ENCODE data around the gene FMN1. TPM values are rescaled to one million over a fixed set of nuclear protein-coding genes. Genes with fewer than 3 reads are reported as not detected.

FMN1 gene
- total and polyA plus RNA-seq, 2 of the 8 experiments (the other 6 are each of a cell fraction or from before 2014, with no cell fraction given), result 0.27 to 3.7 TPM

GRCh38 chr15:32966512-32966911 is 228.0 kb downstream of the FMN1 start:
- no peaks in the 10 kb centered on the region for H4K20me1 ChIP-seq (replicated peaks in 1 of 2; ENCODE audit: control insufficient read depth in 1 of 2, insufficient read depth in 2 of 2, low read length in 2 of 2)
- no peak for FAIRE-seq
- H4K5ac ChIP-seq (ENCODE audit: insufficient read length, low read depth, low read length), result no peak overlapping the region
- no peak overlapping the region for H3K23ac ChIP-seq (ENCODE audit: insufficient read length)
- H2BK5ac ChIP-seq (ENCODE audit: low read depth, low read length), result no peak overlapping the region
- WGBS, 2 experiments (ENCODE audit: extremely low coverage in 1 of 2, insufficient coverage in 1 of 2, insufficient read length in 1 of 2, insufficient replicate concordance in 2 of 2, low coverage in 1 of 2, low lambda C conversion rate in 2 of 2, missing lambda C conversion rate in 1 of 2), result 87% methylated on average over 2 of the region's 2 CpGs; no CpG with 5 or more reads in 1 of the 2 experiments
- H4K8ac ChIP-seq (ENCODE audit: extremely low read depth, insufficient read depth, low read length), result no peak overlapping the region
- H3K79me1 ChIP-seq (ENCODE audit: low read depth, low read length), result no peaks in the 10 kb centered on the region
- H2BK20ac ChIP-seq (ENCODE audit: low read length), result no peak overlapping the region
- H3K79me2 ChIP-seq (ENCODE audit: control insufficient read depth in 1 of 2, insufficient read depth in 2 of 2, low read length in 2 of 2), result no peaks in the 10 kb centered on the region
- no peak overlapping the region for H2BK15ac ChIP-seq (ENCODE audit: low read length)
- H2AFZ ChIP-seq (ENCODE audit: low read length), result no peak overlapping the region
- H2AK5ac ChIP-seq (ENCODE audit: low read depth, low read length), result no peak overlapping the region
- H3K27ac ChIP-seq (ENCODE audit: low read depth, low read length), result no peak overlapping the region
- H3K4me3 ChIP-seq (ENCODE audit: extremely low read depth in 1 of 4, insufficient read depth in 2 of 4, low read depth in 3 of 4, low read length in 4 of 4), result no peak overlapping the region
- H3K27me3 ChIP-seq (replicated peaks in 1 of 4; ENCODE audit: control insufficient read depth in 3 of 4, extremely low read depth in 1 of 4, insufficient read depth in 3 of 4, low read length in 3 of 4), result no peaks in the 10 kb centered on the region
- no peak overlapping the region for H3K14ac ChIP-seq (ENCODE audit: insufficient read length)
- no peaks in the 10 kb centered on the region for H3K9me3 ChIP-seq (ENCODE audit: insufficient read depth in 2 of 2, low read depth in 1 of 2, low read length in 1 of 2)
- no peak overlapping the region for H2BK120ac ChIP-seq (replicated peaks; ENCODE audit: low read depth, low read length)
- H3K4ac ChIP-seq (replicated peaks; ENCODE audit: insufficient read length, low read depth, low read length), result no peak overlapping the region
- H3K36me3 ChIP-seq (ENCODE audit: control insufficient read depth in 2 of 4, insufficient read depth in 4 of 4, low read length in 3 of 4), result no peaks in the 10 kb centered on the region
- H3K18ac ChIP-seq (ENCODE audit: extremely low read depth, low read length), result no peak overlapping the region
- ChIA-PET POLR2A (ENCODE audit: partially characterized antibody) (no interaction called here), CTCF (ENCODE audit: partially characterized antibody) (interaction anchor here (0.6 to 1.4 kb wide), 4 partner anchors 12 to 220 kb away, joined by 3 read pairs; no protein-coding TSS in a partner anchor)
- H3K4me2 ChIP-seq (ENCODE audit: insufficient read depth in 1 of 2, low read depth in 2 of 2, low read length in 2 of 2), result no peak overlapping the region
- no peaks in the 10 kb centered on the region for H3K4me1 ChIP-seq (replicated peaks in 1 of 4; ENCODE audit: control insufficient read depth in 3 of 4, insufficient read depth in 4 of 4, low read length in 3 of 4)
- no peak overlapping the region for H3K9ac ChIP-seq (replicated peaks in 1 of 4; ENCODE audit: extremely low read depth in 1 of 4, low read depth in 3 of 4, low read length in 3 of 4)
- no peak for DNase-seq (ENCODE audit: low read depth in 1 of 2, low spot score in 2 of 2)
- no peak overlapping the region for H2BK12ac ChIP-seq (ENCODE audit: low read depth, low read length)
- no peaks in the 10 kb centered on the region for H3K23me2 ChIP-seq (ENCODE audit: low read depth, low read length)
- H4K91ac ChIP-seq (replicated peaks; ENCODE audit: insufficient read length, low read length), result no peak overlapping the region
- H3K56ac ChIP-seq (replicated peaks; ENCODE audit: insufficient read length, low read depth, low read length), result no peak overlapping the region
- TF ChIP-seq EZH2 (IDR thresholded peaks at IDR 0.05; ENCODE audit: low read depth, low read length, severe bottlenecking), result no peak
- no peak for TF ChIP-seq ATF2 (IDR thresholded peaks at IDR 0.05; ENCODE audit: low read length)
- TF ChIP-seq KDM4A (IDR thresholded peaks at IDR 0.05; ENCODE audit: low read depth, low read length, severe bottlenecking), result no peak
- no peak for TF ChIP-seq CTCF (IDR thresholded peaks at IDR 0.05; ENCODE audit: control extremely low read depth in 1 of 3, insufficient read depth in 1 of 3, low read depth in 1 of 3, low read length in 3 of 3)
- no peak for TF ChIP-seq MAFK (IDR thresholded peaks at IDR 0.05; ENCODE audit: low read depth, low read length)
- TF ChIP-seq EP300 (IDR thresholded peaks at IDR 0.05; ENCODE audit: borderline replicate concordance in 1 of 2, low read depth in 2 of 2, low read length in 2 of 2), result no peak
- no peak for TF ChIP-seq CTBP2 (IDR thresholded peaks at IDR 0.05; ENCODE audit: borderline replicate concordance, insufficient read depth, insufficient read length, low read length)
- no peak for TF ChIP-seq HDAC2 (IDR thresholded peaks at IDR 0.05; ENCODE audit: borderline replicate concordance in 1 of 2, low read depth in 2 of 2, low read length in 2 of 2)
- no peak for TF ChIP-seq SP4 (IDR thresholded peaks at IDR 0.05; ENCODE audit: low read length)
